ENCODE data around the gene RPL36AL. TPM values are rescaled to one million over a fixed set of nuclear protein-coding genes. Genes with fewer than 3 reads are reported as not detected.

Gene RPL36AL
- 408 to 497 TPM (median 411 TPM) in 5 replicates for total RNA-seq (2022; extraction: Qiagen RNA extraction)

GRCh38 chr14:49620182-49621113 is at the start of gene RPL36AL, which contains the start of gene MGAT2:
Gene RPL36AL (minus strand): TSS chr14:49620626. CDS start chr14:49619104, 1,522 bp downstream.
Gene MGAT2 (plus strand): TSS chr14:49620799. CDS start chr14:49621269, 470 bp downstream.

GRCh38 chr14:49634547-49635334 is 14.3 kb upstream of the RPL36AL start, which contains the start of gene DNAAF2:
Gene DNAAF2 (minus strand): TSS chr14:49635244. CDS start chr14:49635149, 95 bp downstream.

GRCh38 chr14:49598485-49599300 is 21.7 kb downstream of the RPL36AL start, which contains the start of gene LRR1:
Gene LRR1 (plus strand): TSS chr14:49598940. CDS start chr14:49599021, 81 bp downstream.

GRCh38 chr14:49585803-49586672 is 34.4 kb downstream of the RPL36AL start, which contains the start of gene RPS29:
Gene RPS29 (minus strand): TSS chr14:49586380. CDS start chr14:49586346, 34 bp downstream.

Other genes starting within 250 kb of the RPL36AL start
- gene RPS29, start 34.2 kb downstream of the RPL36AL start, total RNA-seq (2022; extraction: Qiagen RNA extraction): 4,311 to 5,074 TPM (median 4,519 TPM) in 5 replicates
- gene LRR1, start 21.7 kb downstream of the RPL36AL start, total RNA-seq (2022; extraction: Qiagen RNA extraction): 48.0 to 53.8 TPM (median 48.3 TPM) in 5 replicates
- gene MGAT2, start 173 bp upstream of the RPL36AL start, total RNA-seq (2022; extraction: Qiagen RNA extraction): 46.9 to 55.1 TPM (median 50.1 TPM) in 5 replicates
- gene DNAAF2, start 14.6 kb upstream of the RPL36AL start, total RNA-seq (2022; extraction: Qiagen RNA extraction): 11.6 to 12.4 TPM (median 12.2 TPM) in 5 replicates
- gene POLE2, start 67.6 kb upstream of the RPL36AL start, total RNA-seq (2022; extraction: Qiagen RNA extraction): 11.6 to 14.2 TPM (median 12.7 TPM) in 5 replicates
- gene KLHDC1, start 72.5 kb upstream of the RPL36AL start, total RNA-seq (2022; extraction: Qiagen RNA extraction): 0.17 to 0.46 TPM (median 0.36 TPM) in 5 replicates
- gene KLHDC2, start 147.5 kb upstream of the RPL36AL start, total RNA-seq (2022; extraction: Qiagen RNA extraction): 30.3 to 35.3 TPM (median 34.5 TPM) in 5 replicates
- 26.8 to 44.6 TPM (median 32.2 TPM) in 5 replicates for gene NEMF, start 232.2 kb upstream of the RPL36AL start, total RNA-seq (2022; extraction: Qiagen RNA extraction)